K562 (cell line): ENCODE data around the gene PBX2. TPM values are rescaled to one million over a fixed set of nuclear protein-coding genes. Genes with fewer than 3 reads are reported as not detected.

Experiments
- BRD4 ChIP-seq: fragments of 200-600 bp; sonication (generic); IDR thresholded peaks from 2 replicates; pipeline ENCODE4 v1.6.1; 2017; ENCODE audit warnings: inconsistent platforms
- CREBBP ChIP-seq: IDR thresholded peaks from one replicate; pipeline ENCODE4 v1.6.1; 2012; ENCODE audit warnings: low read depth, mild to moderate bottlenecking, control low read depth, inconsistent platforms, low read length
- GABPA ChIP-seq: fragments of 200-800 bp; sonication (Bioruptor generic); conservative IDR thresholded peaks from 2 replicates; pipeline ENCODE4 v1.6.1; 2016; ENCODE audit warnings: low read depth, missing genetic modification characterization, missing compliant biosample characterization
- JUN ChIP-seq, 2 experiments: sonication (generic) in 1 of 2; formaldehyde crosslinking in 1 of 2; IDR thresholded peaks; 2 replicates each; pipeline versions ENCODE4 v1.6.1 to v1.8.0; 2012 to 2022; ENCODE audit warnings: borderline replicate concordance in 2 of 2, mild to moderate bottlenecking in 2 of 2, improper control_type of control experiment in 1 of 2, low read depth in 1 of 2, low read length in 1 of 2, missing genetic modification reagents in 1 of 2
- KDM1A ChIP-seq, 2 experiments: fragments of 450-650 bp; IDR thresholded peaks; 2 replicates each; pipeline ENCODE4 v1.6.1; 2016; ENCODE audit warnings: mild to moderate bottlenecking in 2 of 2
- LCOR ChIP-seq: sonication (generic); formaldehyde crosslinking; IDR thresholded peaks from 2 replicates; pipeline ENCODE4 v1.8.0; 2022; ENCODE audit warnings: mild to moderate bottlenecking, missing genetic modification reagents
- RBM17 ChIP-seq: fragments of 200-400 bp; formaldehyde crosslinking; IDR thresholded peaks from 2 replicates; pipeline ENCODE4 v1.6.1; 2017; ENCODE audit warnings: low read depth, mild to moderate bottlenecking, low read length, borderline replicate concordance
- SOX6 ChIP-seq: fragments of 450-650 bp; IDR thresholded peaks from 2 replicates; pipeline ENCODE4 v1.6.1; 2014; ENCODE audit warnings: mild to moderate bottlenecking
- TCF7L2 ChIP-seq: fragments of 150-350 bp; IDR thresholded peaks from 2 replicates; pipeline ENCODE4 v1.6.1; 2016; ENCODE audit warnings: low read depth, mild to moderate bottlenecking, low read length, moderate library complexity
- ZFP91 ChIP-seq: sonication (generic); formaldehyde crosslinking; IDR thresholded peaks from 2 replicates; pipeline ENCODE4 v1.8.0; 2022; ENCODE audit warnings: mild to moderate bottlenecking, missing genetic modification reagents
- ZNF121 ChIP-seq: sonication (generic); formaldehyde crosslinking; conservative IDR thresholded peaks from 2 replicates; pipeline ENCODE4 v1.8.0; 2022; ENCODE audit warnings: missing genetic modification reagents
- ZNF175 ChIP-seq: fragments of 200-800 bp; sonication (Bioruptor generic); IDR thresholded peaks from 2 replicates; pipeline ENCODE4 v1.6.1; 2016; ENCODE audit warnings: low read depth, mild to moderate bottlenecking, missing genetic modification characterization, missing compliant biosample characterization
- ZNF717 ChIP-seq: fragments of 250-450 bp; sonication (Bioruptor Pico); IDR thresholded peaks from 2 replicates; pipeline ENCODE4 v1.5.0; 2021
- polyA plus RNA-seq, 8 experiments: library from polyadenylated mRNA; depleted of rRNA in 4 of 8; stranded (reverse) in 5 of 8; unstranded in 3 of 8; fragments of >200 nt; fragmentation: Nextera tagmentation in 2 of 8; fragmentation: Illumina TruSeq in 1 of 8; extraction: Ambion mirVana in 2 of 8; extraction: Trizol in 1 of 8; gene quantifications; 2 replicates each; pipeline versions ENCODE4 v1.2.1 to v1.2.3, GENCODE V29; 2011 to 2014; ENCODE audit warnings: inconsistent platforms in 1 of 8, missing spikeins in 1 of 8
- total RNA-seq, 7 experiments: library from RNA; depleted of rRNA in 6 of 7; stranded (reverse); fragments of >200 nt in 6 of 7; fragmentation: Illumina TruSeq in 2 of 7; extraction: Trizol in 2 of 7; gene quantifications; 2 replicates each; pipeline versions ENCODE4 v1.2.1 to v1.2.3, GENCODE V29; 2011 to 2021; ENCODE audit warnings: low replicate concordance in 1 of 7
- TF ChIP-seq, protein P1 (sequence below): fragments of 250-450 bp; sonication (Bioruptor Pico); IDR thresholded peaks from 2 replicates; pipeline ENCODE4 v1.4.0; 2020; ENCODE audit warnings: mild to moderate bottlenecking, moderate library complexity
- TF ChIP-seq, protein P2 (sequence below): sonication (generic); formaldehyde crosslinking; IDR thresholded peaks from 2 replicates; pipeline ENCODE4 v1.4.0; 2020; ENCODE audit warnings: mild to moderate bottlenecking, missing genetic modification reagents
- TF ChIP-seq, protein P3 (sequence below): sonication (generic); formaldehyde crosslinking; IDR thresholded peaks from 2 replicates; pipeline ENCODE4 v1.8.1; 2022; ENCODE audit warnings: missing genetic modification reagents

Gene PBX2
- total and polyA plus RNA-seq, 9 of the 15 experiments (the other 6 are each of a cell fraction or from before 2014, with no cell fraction given), result 1.9 to 134 (median 62.5) TPM

DNA sequence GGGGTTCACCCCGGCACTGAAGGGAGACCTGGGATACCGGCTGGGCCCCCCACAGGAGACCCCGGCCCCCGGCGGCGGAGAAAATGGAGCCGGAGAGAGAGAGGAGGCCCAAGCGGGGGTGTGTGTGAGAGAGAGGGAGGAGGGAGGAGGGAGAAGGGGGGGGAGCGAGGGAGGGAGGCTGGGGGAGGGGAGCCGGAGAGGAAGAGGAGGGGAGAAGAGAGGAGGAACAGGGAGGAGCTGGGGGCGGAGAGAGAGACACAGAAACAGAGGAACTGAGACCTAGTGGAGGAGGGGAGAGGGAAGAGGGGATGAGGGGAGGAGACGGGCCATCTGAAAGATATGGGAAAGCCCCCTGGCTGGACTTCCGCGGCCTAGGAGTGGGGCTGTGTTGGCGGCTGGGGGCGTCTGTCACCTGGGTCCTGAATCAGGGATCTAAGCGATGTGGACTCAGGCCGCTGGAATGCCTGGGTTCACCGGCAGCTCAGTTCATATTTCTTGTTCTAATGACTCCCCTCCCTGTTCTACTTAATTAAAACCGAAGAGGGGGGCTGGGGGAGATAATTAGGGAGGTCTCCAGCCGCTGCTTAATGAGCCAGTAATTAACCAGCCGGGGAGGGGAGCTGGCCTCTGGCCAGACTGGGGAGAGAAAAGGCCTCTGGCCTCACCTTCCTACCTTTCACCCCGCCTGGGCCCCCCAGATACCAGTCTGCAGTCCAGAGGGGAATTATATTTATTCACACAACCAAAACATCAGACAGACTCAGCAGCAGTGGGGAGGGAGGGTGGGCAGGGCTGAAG lies at the start of gene PBX2 (continued):
- TF ChIP-seq BRD4, result peak; percentile 90; the same call in 1 of the 2 replicates
- TF ChIP-seq, protein P1, sequence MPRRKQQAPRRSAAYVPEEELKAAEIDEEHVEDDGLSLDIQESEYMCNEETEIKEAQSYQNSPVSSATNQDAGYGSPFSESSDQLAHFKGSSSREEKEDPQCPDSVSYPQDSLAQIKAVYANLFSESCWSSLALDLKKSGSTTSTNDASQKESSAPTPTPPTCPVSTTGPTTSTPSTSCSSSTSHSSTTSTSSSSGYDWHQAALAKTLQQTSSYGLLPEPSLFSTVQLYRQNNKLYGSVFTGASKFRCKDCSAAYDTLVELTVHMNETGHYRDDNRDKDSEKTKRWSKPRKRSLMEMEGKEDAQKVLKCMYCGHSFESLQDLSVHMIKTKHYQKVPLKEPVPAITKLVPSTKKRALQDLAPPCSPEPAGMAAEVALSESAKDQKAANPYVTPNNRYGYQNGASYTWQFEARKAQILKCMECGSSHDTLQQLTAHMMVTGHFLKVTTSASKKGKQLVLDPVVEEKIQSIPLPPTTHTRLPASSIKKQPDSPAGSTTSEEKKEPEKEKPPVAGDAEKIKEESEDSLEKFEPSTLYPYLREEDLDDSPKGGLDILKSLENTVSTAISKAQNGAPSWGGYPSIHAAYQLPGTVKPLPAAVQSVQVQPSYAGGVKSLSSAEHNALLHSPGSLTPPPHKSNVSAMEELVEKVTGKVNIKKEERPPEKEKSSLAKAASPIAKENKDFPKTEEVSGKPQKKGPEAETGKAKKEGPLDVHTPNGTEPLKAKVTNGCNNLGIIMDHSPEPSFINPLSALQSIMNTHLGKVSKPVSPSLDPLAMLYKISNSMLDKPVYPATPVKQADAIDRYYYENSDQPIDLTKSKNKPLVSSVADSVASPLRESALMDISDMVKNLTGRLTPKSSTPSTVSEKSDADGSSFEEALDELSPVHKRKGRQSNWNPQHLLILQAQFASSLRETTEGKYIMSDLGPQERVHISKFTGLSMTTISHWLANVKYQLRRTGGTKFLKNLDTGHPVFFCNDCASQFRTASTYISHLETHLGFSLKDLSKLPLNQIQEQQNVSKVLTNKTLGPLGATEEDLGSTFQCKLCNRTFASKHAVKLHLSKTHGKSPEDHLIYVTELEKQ, result no peak
- TF ChIP-seq ZNF175 (CRISPR knock-in tag), result no peak
- TF ChIP-seq KDM1A (IDR thresholded peaks at IDR 0.05), result peak in 1 of 2 experiments; percentile 56; a peak in 1 of 4 replicates
- no peak for TF ChIP-seq RBM17
- TF ChIP-seq, protein P2, sequence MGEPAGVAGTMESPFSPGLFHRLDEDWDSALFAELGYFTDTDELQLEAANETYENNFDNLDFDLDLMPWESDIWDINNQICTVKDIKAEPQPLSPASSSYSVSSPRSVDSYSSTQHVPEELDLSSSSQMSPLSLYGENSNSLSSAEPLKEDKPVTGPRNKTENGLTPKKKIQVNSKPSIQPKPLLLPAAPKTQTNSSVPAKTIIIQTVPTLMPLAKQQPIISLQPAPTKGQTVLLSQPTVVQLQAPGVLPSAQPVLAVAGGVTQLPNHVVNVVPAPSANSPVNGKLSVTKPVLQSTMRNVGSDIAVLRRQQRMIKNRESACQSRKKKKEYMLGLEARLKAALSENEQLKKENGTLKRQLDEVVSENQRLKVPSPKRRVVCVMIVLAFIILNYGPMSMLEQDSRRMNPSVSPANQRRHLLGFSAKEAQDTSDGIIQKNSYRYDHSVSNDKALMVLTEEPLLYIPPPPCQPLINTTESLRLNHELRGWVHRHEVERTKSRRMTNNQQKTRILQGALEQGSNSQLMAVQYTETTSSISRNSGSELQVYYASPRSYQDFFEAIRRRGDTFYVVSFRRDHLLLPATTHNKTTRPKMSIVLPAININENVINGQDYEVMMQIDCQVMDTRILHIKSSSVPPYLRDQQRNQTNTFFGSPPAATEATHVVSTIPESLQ (CRISPR knock-in tag), result no peak
- TF ChIP-seq GABPA, result peak; percentile 68
- no peak for TF ChIP-seq ZFP91 (CRISPR knock-in tag)
- TF ChIP-seq, protein P3, sequence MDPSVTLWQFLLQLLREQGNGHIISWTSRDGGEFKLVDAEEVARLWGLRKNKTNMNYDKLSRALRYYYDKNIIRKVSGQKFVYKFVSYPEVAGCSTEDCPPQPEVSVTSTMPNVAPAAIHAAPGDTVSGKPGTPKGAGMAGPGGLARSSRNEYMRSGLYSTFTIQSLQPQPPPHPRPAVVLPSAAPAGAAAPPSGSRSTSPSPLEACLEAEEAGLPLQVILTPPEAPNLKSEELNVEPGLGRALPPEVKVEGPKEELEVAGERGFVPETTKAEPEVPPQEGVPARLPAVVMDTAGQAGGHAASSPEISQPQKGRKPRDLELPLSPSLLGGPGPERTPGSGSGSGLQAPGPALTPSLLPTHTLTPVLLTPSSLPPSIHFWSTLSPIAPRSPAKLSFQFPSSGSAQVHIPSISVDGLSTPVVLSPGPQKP, result no peak
- TF ChIP-seq ZNF717 (CRISPR knock-in tag), result no peak
- TF ChIP-seq LCOR (CRISPR knock-in tag), result no peak
- TF ChIP-seq JUN (IDR thresholded peaks at IDR 0.05; ENCODE audit: borderline replicate concordance, low read depth, low read length), result no peak
- no peak for TF ChIP-seq JUN (CRISPR knock-in tag; IDR thresholded peaks at IDR 0.05; ENCODE audit: borderline replicate concordance)
- TF ChIP-seq CREBBP, result no peak
- no peak for TF ChIP-seq TCF7L2
- no peak for TF ChIP-seq ZNF121 (CRISPR knock-in tag)
- TF ChIP-seq SOX6, result no peak
